ENCODE results near the gene MAN1C1.
A peak's percentile ranks its signal among the peaks of the same experiment; 100 is the strongest.

MAN1C1 gene

GRCh38 chr1:25616095-25616986 is at the start of gene MAN1C1:
Gene MAN1C1 (plus strand): TSS chr1:25616791. CDS start chr1:25617798, 1,007 bp downstream.
- peak; percentile 94 for DNase-seq

- DNase-seq, result no peak
Observed at GRCh38 chr1:25567710-25568089, 48.9 kb upstream of the MAN1C1 start.

- DNase-seq, result no peak
Observed at GRCh38 chr1:25568090-25568833, 48.3 kb upstream of the MAN1C1 start.

GRCh38 chr1:25568834-25569596 is 47.6 kb upstream of the MAN1C1 start:
- DNase-seq, result no peak

- DNase-seq, result no peak
Observed at GRCh38 chr1:25569597-25570396, 46.8 kb upstream of the MAN1C1 start.

- no peak for DNase-seq
Observed at GRCh38 chr1:25570798-25571521, 45.6 kb upstream of the MAN1C1 start.

- no peak for DNase-seq
Observed at GRCh38 chr1:25571522-25571970, 45.0 kb upstream of the MAN1C1 start.

GRCh38 chr1:25572107-25572506 is 44.5 kb upstream of the MAN1C1 start:
- DNase-seq, result no peak

- DNase-seq, result peak; percentile 76
Observed at GRCh38 chr1:25572708-25573590, 43.6 kb upstream of the MAN1C1 start.

- no peak for DNase-seq
Observed at GRCh38 chr1:25573591-25573930, 43.0 kb upstream of the MAN1C1 start.

GRCh38 chr1:25573961-25574360 is 42.6 kb upstream of the MAN1C1 start:
- DNase-seq, result no peak

- DNase-seq, result no peak
Observed at GRCh38 chr1:25575191-25575590, 41.4 kb upstream of the MAN1C1 start.

GRCh38 chr1:25576459-25577133 is 40.0 kb upstream of the MAN1C1 start:
- DNase-seq, result no peak

- DNase-seq, result no peak
Observed at GRCh38 chr1:25577134-25577920, 39.3 kb upstream of the MAN1C1 start.

- DNase-seq, result no peak
Observed at GRCh38 chr1:25579292-25580252, 37.0 kb upstream of the MAN1C1 start.

- peak; percentile 20 for DNase-seq
Observed at GRCh38 chr1:25580927-25581326, 35.7 kb upstream of the MAN1C1 start.

- DNase-seq, result no peak
Observed at GRCh38 chr1:25581764-25582163, 34.8 kb upstream of the MAN1C1 start.

Data from RPMI8226 (cell line).